T-cell (primary cell): ENCODE measurements around the gene CACNB2. TPM values are rescaled to one million over a fixed set of nuclear protein-coding genes. Genes with fewer than 3 reads are reported as not detected.

ENCODE experiments used
- ATAC-seq, 4 experiments: fragments of 200-7000 bp in 3 of 4; fragments of 150-1000 bp in 1 of 4; cut with Tn5 transposase; replicated peaks in 1 of 4; 1 replicate in 3 of 4; 2 replicates in 1 of 4; pipeline ENCODE4 v1.10.0; 2021; ENCODE audit warnings: moderate library complexity in 3 of 4, mild to moderate bottlenecking in 2 of 4, moderate number of reproducible peaks in 1 of 4
- CTCF ChIA-PET, 2 donors: fragments of 300-600 bp; sonication (Branson Sonifier 250); formaldehyde crosslinking; loops; one replicate each; lab custom pipeline; 2022; ENCODE audit warnings: antibody characterized with exemption in 2 of 2; lab: Charles Lee
- POLR2A ChIA-PET, 2 donors: fragments of 300-600 bp; sonication (Branson Sonifier 250); formaldehyde crosslinking; loops; one replicate each; lab custom pipeline; 2022; ENCODE audit warnings: antibody characterized with exemption in 2 of 2; lab: Charles Lee
- DNase-seq, 35 experiments: peaks; one replicate each; pipeline versions ENCODE4 v3.0.0 to v3.0.0-alpha.2; 2013 to 2023
- H3K27ac ChIP-seq: one replicate; pipeline ENCODE4 v1.5.1; 2013; ENCODE audit warnings: low read length
- H3K27me3 ChIP-seq, 2 experiments: replicated peaks in 1 of 2; 1 replicate in 1 of 2; 2 replicates in 1 of 2; pipeline versions ENCODE4 v1.6.1 to v1.7.0; 2013; ENCODE audit warnings: low read length in 1 of 2, mixed read lengths in 1 of 2; ENCODE audit not compliant: control insufficient read depth in 2 of 2, insufficient read depth in 2 of 2; ENCODE audit errors: extremely low read depth in 1 of 2
- H3K36me3 ChIP-seq, 2 donors: 1 replicate in 1 of 2; 2 replicates in 1 of 2; pipeline versions ENCODE4 v1.6.1 to v1.7.0; 2013; ENCODE audit warnings: low read length in 1 of 2; ENCODE audit not compliant: control insufficient read depth in 2 of 2, insufficient read depth in 1 of 2; ENCODE audit errors: extremely low read depth in 1 of 2
- H3K4me1 ChIP-seq, 2 experiments: 1 replicate in 1 of 2; 2 replicates in 1 of 2; pipeline versions ENCODE4 v1.6.1 to v1.7.0; 2013; ENCODE audit warnings: low read length in 2 of 2, mixed read lengths in 1 of 2; ENCODE audit not compliant: insufficient read depth in 2 of 2, control insufficient read depth in 1 of 2; ENCODE audit errors: extremely low read depth in 1 of 2
- H3K4me3 ChIP-seq, 2 donors: 1 replicate in 1 of 2; 2 replicates in 1 of 2; pipeline versions ENCODE4 v1.5.1 to v1.7.0; 2013; ENCODE audit warnings: mild to moderate bottlenecking in 2 of 2, low read length in 1 of 2, moderate library complexity in 1 of 2; ENCODE audit not compliant: control insufficient read depth in 1 of 2; ENCODE audit errors: extremely low read depth in 1 of 2
- H3K9me3 ChIP-seq: 2 replicates; pipeline ENCODE4 v1.7.0; 2013
- H3K27ac Mint-ChIP-seq, 2 donors: one replicate each; pipeline ENCODE4 v1.8.0; 2020 to 2021; ENCODE audit warnings: mild to moderate bottlenecking in 2 of 2, mixed read lengths in 2 of 2
- H3K27me3 Mint-ChIP-seq, 2 donors: one replicate each; pipeline ENCODE4 v1.8.0; 2021 to 2022; ENCODE audit warnings: mixed read lengths in 2 of 2
- H3K36me3 Mint-ChIP-seq: one replicate; pipeline ENCODE4 v1.8.0; 2021; ENCODE audit warnings: mixed read lengths
- H3K4me1 Mint-ChIP-seq, 3 donors: one replicate each; pipeline ENCODE4 v1.8.0; 2020 to 2022; ENCODE audit warnings: mixed read lengths in 3 of 3, mild to moderate bottlenecking in 1 of 3
- H3K4me3 Mint-ChIP-seq, 3 donors: one replicate each; pipeline ENCODE4 v1.8.0; 2020 to 2022; ENCODE audit warnings: mild to moderate bottlenecking in 3 of 3, mixed read lengths in 3 of 3, moderate library complexity in 3 of 3
- H3K9me3 Mint-ChIP-seq, 3 donors: one replicate each; pipeline ENCODE4 v1.8.0; 2020 to 2022; ENCODE audit warnings: mixed read lengths in 3 of 3
- WGBS: methylation state at CpG from one replicate; pipeline ENCODE4 v1.1.5; 2013; ENCODE audit warnings: missing lambda C conversion rate; ENCODE audit not compliant: insufficient coverage; 5-methylcytosine and 5-hydroxymethylcytosine counted together
- total RNA-seq, 35 experiments: library from RNA in 6 of 35; stranded (reverse) in 6 of 35; fragments of 120-200 nt in 1 of 35; gene quantifications; one replicate each; pipeline versions ENCODE4 v1.2.1 to v1.2.4 and lab custom pipeline; 2013 to 2026

CACNB2 gene
- total RNA-seq, 5 donors from 2014 or later (not counting 1 experiment from before 2014, with no cell fraction given): not detected

GRCh38 chr10:18159557-18159956, 19.3 kb downstream of the CACNB2 start:
- no peaks in the 10 kb centered on the region for H3K36me3 ChIP-seq
- H3K27ac ChIP-seq: no peak overlapping the region
- Mint-ChIP-seq H3K9me3 (peaks cover 0 to 17% (median 0%) of the 10 kb centered on the region in 3 donors), H3K27me3 (peaks cover 0 to 2% of the 10 kb centered on the region in 2 donors), H3K27ac (no peak overlapping the region), H3K4me3 (no peak overlapping the region), H3K36me3 (no peaks in the 10 kb centered on the region), H3K4me1 (no peaks in the 10 kb centered on the region)
- no peaks in the 10 kb centered on the region for H3K27me3 ChIP-seq
- no peaks in the 10 kb centered on the region for H3K9me3 ChIP-seq
- POLR2A ChIA-PET: no interaction called here
- 100% methylated on average over 2 of the region's 5 CpGs for WGBS
- no peak overlapping the region for H3K4me3 ChIP-seq
- H3K4me1 ChIP-seq: no peaks in the 10 kb centered on the region
- CTCF ChIA-PET: no interaction called here
- no peak for ATAC-seq
- DNase-seq: no peak

- Mint-ChIP-seq H3K4me1 (no peaks in the 10 kb centered on the region), H3K9me3 (peaks cover 0 to 14% (median 0%) of the 10 kb centered on the region in 3 donors), H3K27me3 (peaks cover 0 to 2% of the 10 kb centered on the region in 2 donors), H3K4me3 (no peak overlapping the region), H3K36me3 (no peaks in the 10 kb centered on the region), H3K27ac (no peak overlapping the region)
- no peak for ATAC-seq
- ChIA-PET CTCF (interaction anchor here in 1 of 2 donors (0.7 kb wide), 1 partner anchor 149 kb away, joined by 3 read pairs; no protein-coding TSS in a partner anchor), POLR2A (interaction anchor here in 1 of 2 donors (0.5 kb wide), 1 partner anchor 11 kb away, joined by 5 read pairs; no protein-coding TSS in a partner anchor)
- Histone ChIP-seq H3K4me3 (no peak overlapping the region), H3K27ac (no peak overlapping the region), H3K4me1 (no peaks in the 10 kb centered on the region), H3K9me3 (no peaks in the 10 kb centered on the region), H3K36me3 (no peaks in the 10 kb centered on the region), H3K27me3 (no peaks in the 10 kb centered on the region)
- DNase-seq: no peak
- WGBS: 75% methylated on average over 5 of the region's 7 CpGs
Observed at GRCh38 chr10:18162021-18162627, 21.9 kb downstream of the CACNB2 start.

- Mint-ChIP-seq H3K27ac (no peak overlapping the region), H3K9me3 (peaks cover 0 to 14% (median 0%) of the 10 kb centered on the region in 3 donors), H3K27me3 (peaks cover 0 to 2% of the 10 kb centered on the region in 2 donors), H3K4me3 (no peak overlapping the region), H3K36me3 (no peaks in the 10 kb centered on the region), H3K4me1 (no peaks in the 10 kb centered on the region)
- no peaks in the 10 kb centered on the region for H3K27me3 ChIP-seq
- no peaks in the 10 kb centered on the region for H3K4me1 ChIP-seq
- H3K36me3 ChIP-seq: no peaks in the 10 kb centered on the region
- CTCF ChIA-PET: no interaction called here
- no CpG with 5 or more reads among the region's 4 CpGs for WGBS
- no peaks in the 10 kb centered on the region for H3K9me3 ChIP-seq
- H3K27ac ChIP-seq: no peak overlapping the region
- POLR2A ChIA-PET: no interaction called here
- DNase-seq (no peak), ATAC-seq (no peak)
- no peak overlapping the region for H3K4me3 ChIP-seq
Observed at GRCh38 chr10:18164093-18164492, 23.9 kb downstream of the CACNB2 start.

- Mint-ChIP-seq H3K27ac (no peak overlapping the region), H3K36me3 (no peaks in the 10 kb centered on the region), H3K4me3 (no peak overlapping the region), H3K4me1 (no peaks in the 10 kb centered on the region), H3K27me3 (peaks cover 0 to 2% of the 10 kb centered on the region in 2 donors), H3K9me3 (peaks cover 0 to 14% (median 0%) of the 10 kb centered on the region in 3 donors)
- ATAC-seq (no peak), DNase-seq (no peak)
- POLR2A ChIA-PET: no interaction called here
- CTCF ChIA-PET: interaction anchor here in 1 of 2 donors (0.6 kb wide), 1 partner anchor 152 kb away, joined by 3 read pairs; no protein-coding TSS in a partner anchor
- WGBS: 97% methylated on average over 11 of the region's 11 CpGs
- Histone ChIP-seq H3K36me3 (no peaks in the 10 kb centered on the region), H3K9me3 (no peaks in the 10 kb centered on the region), H3K27ac (no peak overlapping the region), H3K4me3 (no peak overlapping the region), H3K27me3 (no peaks in the 10 kb centered on the region), H3K4me1 (no peaks in the 10 kb centered on the region)
Observed at GRCh38 chr10:18164748-18165361, 24.6 kb downstream of the CACNB2 start.

- CTCF ChIA-PET: no interaction called here
Observed at GRCh38 chr10:18178854-18179483, 38.7 kb downstream of the CACNB2 start.

GRCh38 chr10:18179891-18180290, 39.7 kb downstream of the CACNB2 start:
- Mint-ChIP-seq H3K9me3 (no peaks in the 10 kb centered on the region), H3K4me1 (no peaks in the 10 kb centered on the region), H3K27me3 (peaks cover 0 to 4% of the 10 kb centered on the region in 2 donors), H3K4me3 (no peak overlapping the region), H3K36me3 (no peaks in the 10 kb centered on the region), H3K27ac (no peak overlapping the region)
- ChIA-PET CTCF (no interaction called here), POLR2A (no interaction called here)
- no peaks in the 10 kb centered on the region for H3K4me1 ChIP-seq
- ATAC-seq: no peak
- H3K27me3 ChIP-seq: no peaks in the 10 kb centered on the region
- no CpG with 5 or more reads among the region's 6 CpGs for WGBS
- no peaks in the 10 kb centered on the region for H3K9me3 ChIP-seq
- no peak for DNase-seq
- H3K27ac ChIP-seq: no peak overlapping the region
- H3K4me3 ChIP-seq: no peak overlapping the region
- H3K36me3 ChIP-seq: no peaks in the 10 kb centered on the region

More at GRCh38 chr10:18178854-18179483, 38.7 kb downstream of the CACNB2 start:
- Mint-ChIP-seq H3K4me1 (no peaks in the 10 kb centered on the region), H3K9me3 (no peaks in the 10 kb centered on the region), H3K4me3 (no peak overlapping the region), H3K36me3 (no peaks in the 10 kb centered on the region), H3K27ac (no peak overlapping the region), H3K27me3 (peaks cover 0 to 4% of the 10 kb centered on the region in 2 donors)
- Histone ChIP-seq H3K4me1 (no peaks in the 10 kb centered on the region), H3K4me3 (no peak overlapping the region), H3K9me3 (no peaks in the 10 kb centered on the region), H3K27me3 (no peaks in the 10 kb centered on the region), H3K36me3 (no peaks in the 10 kb centered on the region), H3K27ac (no peak overlapping the region)
- no CpG with 5 or more reads among the region's 3 CpGs for WGBS
- POLR2A ChIA-PET: no interaction called here
- no peak for ATAC-seq
- DNase-seq: no peak
